Gastroesophageal sphincter (tissue), 3 donors: ENCODE results near the gene TMEM37.

Source experiments
- CTCF ChIP-seq, 4 experiments: fragments of 200-600 bp in 2 of 4; fragments of 450-650 bp in 2 of 4; sonication (generic) in 1 of 4; IDR thresholded peaks; one replicate each; pipeline ENCODE4 v1.5.1; 2017 to 2019; ENCODE audit warnings: antibody characterized with exemption in 4 of 4, mild to moderate bottlenecking in 2 of 4, moderate library complexity in 2 of 4
- POLR2AphosphoS5 ChIP-seq: sonication (generic); formaldehyde crosslinking; IDR thresholded peaks from one replicate; pipeline ENCODE4 v1.6.1; 2017; ENCODE audit warnings: antibody characterized with exemption

GRCh38 chr2:119422360-119423107 is 9.1 kb upstream of the TMEM37 start:
- TF ChIP-seq POLR2AphosphoS5: no peak
- TF ChIP-seq CTCF (IDR thresholded peaks at IDR 0.05): no peak
